GM13976 (cell line): ENCODE measurements around the gene GRIP1.

Experiments
- DNase-seq: peaks from one replicate; pipeline ENCODE4 v3.0.0; 2012; ENCODE audit warnings: low spot score
- CTCF ChIP-seq: IDR thresholded peaks from 2 replicates; pipeline ENCODE4 v1.5.1; 2012; ENCODE audit warnings: borderline replicate concordance, mild to moderate bottlenecking; ENCODE audit not compliant: insufficient read depth; ENCODE audit errors: extremely low read depth, missing control alignments, control extremely low read depth
- in situ Hi-C: fragments of 300-500 bp; cut with MboI; formaldehyde crosslinking; loops from one replicate; pipeline ENCODE4 v1.12.0; 2022; ENCODE audit warnings: low sequenced_read_pairs, mixed read lengths, inconsistent platforms; ENCODE audit not compliant: unreplicated experiment

Gene GRIP1

DNA sequence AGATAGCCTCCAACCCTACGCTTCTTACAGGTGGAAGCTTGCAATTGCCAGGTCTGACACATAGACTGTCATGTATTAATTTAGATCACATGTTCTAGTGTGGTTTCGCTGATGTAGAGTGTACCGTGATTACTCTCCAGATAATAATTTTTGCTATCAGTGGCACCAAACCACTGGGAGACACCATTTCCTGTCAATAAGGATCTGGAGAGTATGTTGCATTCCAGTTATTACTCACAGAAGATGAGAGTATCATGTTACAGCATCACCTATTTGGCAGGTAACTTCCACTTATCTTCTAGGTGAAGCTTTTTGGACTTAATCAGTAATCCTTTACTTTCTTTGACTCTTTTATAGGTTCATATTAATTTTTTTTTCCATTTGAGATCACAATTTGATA is 229.3 kb downstream of the GRIP1 start:
- DNase-seq = no peak
- no peak for TF ChIP-seq CTCF
- in situ Hi-C loops = no loop called here

DNA sequence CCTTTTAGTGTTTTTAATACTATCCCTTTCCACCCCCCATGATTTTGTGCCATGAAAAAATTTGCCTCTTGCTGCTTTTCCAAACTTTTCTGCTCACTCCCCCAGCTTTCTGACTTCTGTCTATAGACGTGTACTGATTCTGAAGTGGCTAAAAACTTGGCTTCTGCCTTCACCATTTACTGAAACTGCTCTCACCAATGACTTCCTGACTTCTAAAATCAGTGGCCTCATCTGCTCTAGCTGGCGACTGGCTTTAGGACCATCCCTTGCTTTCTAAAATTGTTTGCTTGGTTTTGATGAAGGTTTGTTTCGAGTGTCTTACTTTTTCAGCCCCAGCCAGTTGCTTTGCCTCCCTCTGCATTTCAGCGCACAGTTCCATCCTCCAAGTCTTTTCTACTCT is 231.2 kb downstream of the GRIP1 start:
- TF ChIP-seq CTCF = no peak
- in situ Hi-C loops = no loop called here
- no peak for DNase-seq

DNA sequence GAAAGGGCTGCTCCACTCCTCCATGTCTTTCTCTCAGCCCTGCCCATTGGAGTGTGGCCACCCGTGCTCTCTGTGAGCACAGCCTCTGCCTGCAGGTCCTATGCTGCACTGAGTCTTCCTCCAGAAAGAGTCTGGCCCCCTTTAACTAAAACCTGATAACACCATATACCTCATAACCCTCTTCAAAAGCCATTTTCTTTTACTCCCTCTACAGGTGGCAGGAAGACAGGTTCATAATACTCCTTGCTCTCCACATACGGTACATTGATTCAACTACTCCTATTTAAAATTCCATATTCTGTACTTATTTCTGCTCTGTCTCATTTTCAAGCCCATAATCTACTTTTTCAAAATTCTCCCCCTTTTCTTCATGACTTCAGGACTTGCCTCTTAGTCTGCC is 232.6 kb downstream of the GRIP1 start:
- in situ Hi-C loops = no loop called here
- TF ChIP-seq CTCF = no peak
- no peak for DNase-seq

GRCh38 chr12:66441905-66442559 is 236.8 kb downstream of the GRIP1 start:
- TF ChIP-seq CTCF = no peak
- no peak for DNase-seq
- in situ Hi-C loops = no loop called here

- in situ Hi-C loops = no loop called here
- no peak for DNase-seq
Measured at GRCh38 chr12:66438601-66439000, 240.3 kb downstream of the GRIP1 start.

DNA sequence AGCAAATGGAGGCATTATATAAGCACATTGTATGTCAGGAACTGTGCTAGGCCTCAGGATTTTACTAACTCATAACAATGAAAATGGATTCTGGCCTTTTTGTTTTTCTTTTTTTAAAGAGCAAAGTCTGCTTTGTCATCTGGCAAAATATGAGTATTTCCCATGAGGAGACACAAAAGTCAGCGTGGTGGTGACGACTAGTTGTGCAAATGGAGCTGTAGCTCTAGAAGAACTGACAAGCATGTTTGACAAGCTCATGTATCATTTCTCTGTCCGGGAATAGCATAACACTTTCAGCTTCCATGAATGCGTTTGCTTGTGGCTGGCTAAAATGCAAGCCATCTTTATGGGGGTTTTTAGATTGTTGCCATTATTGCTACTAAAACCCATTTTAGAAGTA is 248.8 kb downstream of the GRIP1 start:
- DNase-seq = no peak
- in situ Hi-C loops = no loop called here
- TF ChIP-seq CTCF = no peak

More at GRCh38 chr12:66438601-66439000, 240.3 kb downstream of the GRIP1 start:
- TF ChIP-seq CTCF = no peak

DNA sequence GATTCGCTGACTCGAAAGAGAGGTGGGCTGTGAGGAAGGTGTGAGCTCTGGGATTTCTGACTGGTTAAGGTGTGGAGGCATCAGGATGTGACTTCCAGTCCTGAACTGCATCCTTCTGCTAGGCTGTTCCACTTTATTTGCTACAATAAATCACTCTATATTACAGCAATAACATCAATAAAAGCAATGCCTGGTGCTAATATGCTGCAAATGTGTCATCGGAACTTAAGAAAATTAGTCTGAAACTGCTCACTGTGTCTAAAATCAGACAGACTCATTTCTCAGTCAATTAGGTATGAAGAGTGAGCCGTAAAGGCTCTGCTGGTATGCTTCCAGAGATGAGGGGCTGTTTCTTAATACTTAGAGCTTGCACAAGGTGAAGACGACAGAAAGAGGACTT is 250.0 kb downstream of the GRIP1 start:
- TF ChIP-seq CTCF = no peak
- in situ Hi-C loops = no loop called here
- no peak for DNase-seq
